Osteoblast (primary cell): ENCODE measurements around the gene SLC25A33. TPM values are rescaled to one million over a fixed set of nuclear protein-coding genes. Genes with fewer than 3 reads are reported as not detected.

ENCODE experiments used
- DNase-seq: peaks from one replicate; pipeline ENCODE4 v3.0.0; 2011; ENCODE audit warnings: low spot score, mixed read lengths; ENCODE audit not compliant: insufficient read length; ENCODE audit errors: missing footprints
- H2AFZ ChIP-seq: 2 replicates; pipeline ENCODE4 v1.6.0; 2011; ENCODE audit warnings: mild to moderate bottlenecking, low read length
- H3K27ac ChIP-seq: 2 replicates; pipeline ENCODE4 v1.5.1; 2011; ENCODE audit warnings: mild to moderate bottlenecking, low read depth, low read length, moderate library complexity
- H3K27me3 ChIP-seq: 2 replicates; pipeline ENCODE4 v1.6.0; 2012; ENCODE audit warnings: mild to moderate bottlenecking, control low read depth, inconsistent platforms, low read length, moderate library complexity; ENCODE audit not compliant: insufficient read depth
- H3K36me3 ChIP-seq: 2 replicates; pipeline ENCODE4 v1.5.1; 2011; ENCODE audit warnings: mild to moderate bottlenecking, low read length, control low read depth, moderate library complexity; ENCODE audit not compliant: insufficient read depth
- H3K4me1 ChIP-seq: 2 replicates; pipeline ENCODE4 v1.5.1; 2011; ENCODE audit warnings: mild to moderate bottlenecking, low read length, control low read depth, moderate library complexity; ENCODE audit not compliant: insufficient read depth
- H3K4me2 ChIP-seq: 2 replicates; pipeline ENCODE4 v1.6.0; 2011; ENCODE audit warnings: mild to moderate bottlenecking, low read length; ENCODE audit not compliant: insufficient read depth
- H3K4me3 ChIP-seq: fragments of 200-600 bp; sonication (generic); 3 replicates; pipeline ENCODE4 v1.5.1; 2012; ENCODE audit warnings: mild to moderate bottlenecking, low read length, inconsistent platforms; ENCODE audit not compliant: insufficient read depth
- H3K79me2 ChIP-seq: 2 replicates; pipeline ENCODE4 v1.6.0; 2012; ENCODE audit warnings: mild to moderate bottlenecking, low read length, control low read depth, inconsistent platforms; ENCODE audit not compliant: insufficient read depth
- H3K9me3 ChIP-seq: 2 replicates; pipeline ENCODE4 v1.5.1; 2011; ENCODE audit warnings: low read depth, low read length, control low read depth
- H4K20me1 ChIP-seq: 2 replicates; pipeline ENCODE4 v1.6.0; 2012; ENCODE audit warnings: mild to moderate bottlenecking, low read length, control low read depth; ENCODE audit not compliant: insufficient read depth
- CTCF ChIP-seq: IDR thresholded peaks from 2 replicates; pipeline ENCODE4 v1.5.1; 2011; ENCODE audit warnings: mild to moderate bottlenecking, low read depth, low read length, moderate library complexity; ENCODE audit errors: extremely low read depth
- total RNA-seq: library from RNA; depleted of rRNA; stranded (reverse); fragments of >200 nt; gene quantifications from 2 replicates; pipeline ENCODE4 v1.2.3, GENCODE V29; 2012

SLC25A33 gene
- total RNA-seq, 1 donor = 7.2 TPM

GRCh38 chr1:9603307-9603706, 64.0 kb downstream of the SLC25A33 start:
- Histone ChIP-seq H3K4me3 (no peak overlapping the region), H2AFZ (no peak overlapping the region), H3K4me1 (no peaks in the 10 kb centered on the region), H3K36me3 (peaks cover 18% of the 10 kb centered on the region), H3K4me2 (no peak overlapping the region), H3K79me2 (no peaks in the 10 kb centered on the region), H3K9me3 (no peaks in the 10 kb centered on the region), H3K27me3 (no peaks in the 10 kb centered on the region), H3K27ac (no peak overlapping the region), H4K20me1 (no peaks in the 10 kb centered on the region)
- peak; percentile 62 for DNase-seq
- no peak for TF ChIP-seq CTCF

- Histone ChIP-seq H3K4me1 (no peaks in the 10 kb centered on the region), H3K4me3 (no peak overlapping the region), H3K27ac (no peak overlapping the region), H3K79me2 (no peaks in the 10 kb centered on the region), H3K27me3 (no peaks in the 10 kb centered on the region), H2AFZ (no peak overlapping the region), H3K4me2 (no peak overlapping the region), H3K9me3 (no peaks in the 10 kb centered on the region), H4K20me1 (no peaks in the 10 kb centered on the region), H3K36me3 (peaks cover 14% of the 10 kb centered on the region)
- peak; percentile 89 for DNase-seq
- TF ChIP-seq CTCF = no peak
These were observed 64.8 kb downstream of the SLC25A33 start for GRCh38 chr1:9603766-9604753.

GRCh38 chr1:9604836-9605235, 65.6 kb downstream of the SLC25A33 start:
- no peaks in the 10 kb centered on the region for H3K27me3 ChIP-seq
- no peaks in the 10 kb centered on the region for H3K79me2 ChIP-seq
- peak; percentile 78 for DNase-seq
- H3K9me3 ChIP-seq = no peaks in the 10 kb centered on the region
- TF ChIP-seq CTCF = no peak
- no peak overlapping the region for H3K27ac ChIP-seq
- no peak overlapping the region for H2AFZ ChIP-seq
- H3K4me3 ChIP-seq = no peak overlapping the region
- H3K4me2 ChIP-seq = no peak overlapping the region
- peaks cover 19% of the 10 kb centered on the region for H3K36me3 ChIP-seq
- no peaks in the 10 kb centered on the region for H3K4me1 ChIP-seq
- no peaks in the 10 kb centered on the region for H4K20me1 ChIP-seq

- no peaks in the 10 kb centered on the region for H3K4me1 ChIP-seq
- no peaks in the 10 kb centered on the region for H3K27me3 ChIP-seq
- TF ChIP-seq CTCF = no peak
- no peaks in the 10 kb centered on the region for H3K9me3 ChIP-seq
- no peak overlapping the region for H3K4me2 ChIP-seq
- H3K79me2 ChIP-seq = no peaks in the 10 kb centered on the region
- peak; percentile 53 for DNase-seq
- H3K27ac ChIP-seq = no peak overlapping the region
- no peak overlapping the region for H2AFZ ChIP-seq
- no peaks in the 10 kb centered on the region for H4K20me1 ChIP-seq
- H3K4me3 ChIP-seq = no peak overlapping the region
- peaks cover 22% of the 10 kb centered on the region for H3K36me3 ChIP-seq
These were observed 66.7 kb downstream of the SLC25A33 start for GRCh38 chr1:9605946-9606455.
